HG03571 (cell line): ENCODE results near the gene USP14.

Experiments used
- ATAC-seq: cut with Tn5 transposase; IDR thresholded peaks from one replicate; pipeline ENCODE4 v1.9.1; 2021; ENCODE audit not compliant: unreplicated experiment

USP14 gene

DNA sequence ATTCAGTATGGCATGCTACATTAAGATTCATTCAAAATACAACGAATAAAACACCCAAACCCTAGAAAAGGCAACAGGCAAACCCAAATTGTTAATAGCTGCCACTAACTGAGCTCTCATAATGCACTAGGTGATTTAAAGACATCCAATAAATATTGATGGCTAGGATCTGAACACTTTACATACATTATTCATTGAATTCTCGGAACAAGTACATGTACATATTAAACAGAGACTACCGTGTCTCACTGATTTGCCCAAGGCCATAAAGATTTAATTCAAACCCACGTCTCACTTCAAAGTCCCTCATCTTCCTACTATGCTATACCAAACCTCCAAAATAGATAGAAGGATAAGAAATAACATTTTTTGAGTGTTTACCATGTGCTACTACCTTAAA is 67.4 kb downstream of the USP14 start:
- ATAC-seq, result no peak

- no peak for ATAC-seq
Measured at GRCh38 chr18:227374-227773, 69.0 kb downstream of the USP14 start.

DNA sequence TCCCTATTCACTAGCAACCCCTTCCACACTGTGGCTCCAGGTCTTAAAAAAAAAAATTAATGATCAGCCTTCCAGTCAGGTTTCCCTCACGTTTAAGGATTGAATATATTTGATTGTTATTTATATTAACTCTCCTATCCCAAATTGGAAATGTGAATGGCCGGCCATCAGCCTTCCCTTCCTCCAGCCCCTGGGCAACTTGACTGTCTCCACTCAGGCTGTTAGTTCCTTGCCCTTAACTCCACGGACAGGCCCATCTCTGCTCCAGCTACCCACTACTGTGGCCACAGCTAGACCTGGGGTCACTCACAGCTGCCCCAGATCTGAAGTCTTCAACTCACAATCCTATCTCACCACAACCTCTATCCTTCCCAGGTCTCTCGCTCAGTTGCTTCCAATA is 69.5 kb downstream of the USP14 start:
- ATAC-seq, result no peak

DNA sequence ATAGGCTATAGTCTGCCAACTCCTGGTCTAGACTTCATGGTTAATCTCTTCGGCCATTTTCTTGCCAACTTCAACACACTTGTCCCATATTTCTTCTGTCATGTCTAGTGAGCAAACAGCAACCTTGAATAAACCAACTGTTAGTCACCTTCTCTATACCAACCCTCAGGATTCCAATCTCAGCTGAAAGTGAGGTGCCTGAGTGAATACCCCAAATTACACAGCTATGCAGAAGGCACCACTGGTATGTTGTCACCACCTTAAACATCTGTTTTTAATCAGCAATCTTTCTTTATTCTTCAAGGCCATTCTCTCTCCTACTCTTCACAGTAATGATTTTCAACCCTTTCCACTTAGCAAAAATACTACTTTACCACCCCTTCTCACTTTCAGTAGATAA is 70.2 kb downstream of the USP14 start:
- no peak for ATAC-seq

DNA sequence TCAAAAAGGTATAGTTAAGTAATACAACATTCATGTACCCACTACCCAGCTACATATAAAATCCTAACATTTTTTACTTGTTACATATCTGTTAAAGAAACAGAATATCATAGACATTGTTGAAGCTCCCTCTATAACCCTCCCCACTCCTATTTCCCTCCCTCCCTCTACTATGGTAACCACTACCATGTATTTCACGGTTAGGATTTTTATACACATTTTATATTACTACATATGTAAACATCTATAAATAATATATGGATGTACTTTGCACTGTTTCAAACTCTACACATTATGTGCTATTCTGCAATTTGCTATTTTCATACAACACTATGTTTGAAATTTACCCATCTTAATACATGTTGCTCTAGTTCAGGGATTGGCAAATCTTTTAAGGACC is 73.2 kb downstream of the USP14 start:
- ATAC-seq, result no peak

GRCh38 chr18:240175-240574 is 81.8 kb downstream of the USP14 start:
- ATAC-seq, result no peak

DNA sequence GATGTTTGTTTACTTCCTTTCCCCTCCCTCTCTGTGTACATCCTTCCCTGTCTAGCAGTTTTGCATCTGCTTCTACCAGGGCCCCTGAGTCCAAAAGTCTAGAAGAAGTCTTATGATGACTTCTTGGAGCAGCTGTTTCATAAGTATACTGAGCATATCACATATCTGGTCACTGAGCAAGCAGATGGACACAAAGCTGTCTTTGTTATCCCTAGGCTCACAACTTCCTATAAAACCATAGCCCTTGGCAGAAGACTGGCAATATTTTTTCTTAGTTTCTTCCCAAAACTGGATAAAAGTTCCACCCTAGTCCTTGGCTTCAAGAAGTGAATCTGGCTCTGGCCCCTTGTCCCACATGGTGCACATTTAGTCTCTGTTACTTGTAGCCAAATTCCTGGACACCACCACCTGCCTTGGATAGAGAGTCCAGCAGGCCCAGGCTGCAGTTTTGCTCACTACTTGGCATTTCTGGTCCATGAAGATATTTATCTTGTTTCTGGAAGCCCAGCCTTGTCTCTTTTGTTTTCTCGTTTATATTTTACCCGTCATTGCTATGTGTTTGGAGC is 87.0 kb downstream of the USP14 start:
- ATAC-seq, result no peak

GRCh38 chr18:248053-248452 is 89.7 kb downstream of the USP14 start:
- no peak for ATAC-seq

- ATAC-seq, result no peak
Measured at GRCh38 chr18:250685-251084, 92.3 kb downstream of the USP14 start.

DNA sequence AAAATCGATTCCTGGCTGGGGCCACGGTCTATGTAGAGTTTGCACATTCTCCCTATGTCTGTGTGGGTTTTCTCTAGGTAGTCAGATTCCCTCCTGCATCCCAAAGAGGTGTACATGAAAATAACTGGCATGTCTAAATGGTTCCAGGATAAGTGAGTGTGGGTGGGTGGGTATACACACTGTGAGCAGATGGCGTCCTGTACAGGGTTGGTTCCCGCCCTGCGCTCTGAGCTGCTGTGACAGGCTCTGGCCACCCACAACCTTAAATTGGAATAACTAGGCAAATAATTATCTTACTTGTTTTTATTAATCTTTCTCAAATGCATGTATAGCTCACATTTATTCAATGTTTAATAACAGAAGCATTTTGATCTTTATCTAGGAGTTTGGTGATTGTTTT is 93.2 kb downstream of the USP14 start:
- ATAC-seq, result no peak

- no peak for ATAC-seq
Measured at GRCh38 chr18:253121-253520, 94.8 kb downstream of the USP14 start.

DNA sequence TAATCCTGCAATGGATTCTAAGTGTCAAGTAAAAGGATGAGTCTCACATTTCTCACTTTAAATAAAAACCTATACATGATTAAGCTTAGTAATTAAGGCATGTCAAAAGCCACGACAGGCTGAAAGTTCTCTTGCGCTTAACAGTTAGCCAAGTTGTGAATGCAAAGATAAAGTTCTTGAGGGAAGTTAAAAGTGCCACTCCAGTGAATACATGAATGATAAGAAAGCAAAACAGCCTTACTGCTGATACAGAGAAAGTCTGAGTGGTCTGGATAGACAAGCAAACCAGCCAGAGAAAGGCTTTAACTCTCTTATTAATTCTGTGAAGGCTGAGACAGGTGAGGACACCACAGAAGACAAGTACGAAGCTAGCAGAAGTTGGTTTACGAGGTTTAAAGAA is 96.8 kb downstream of the USP14 start:
- no peak for ATAC-seq

GRCh38 chr18:260547-260946 is 102.2 kb downstream of the USP14 start:
- no peak for ATAC-seq

DNA sequence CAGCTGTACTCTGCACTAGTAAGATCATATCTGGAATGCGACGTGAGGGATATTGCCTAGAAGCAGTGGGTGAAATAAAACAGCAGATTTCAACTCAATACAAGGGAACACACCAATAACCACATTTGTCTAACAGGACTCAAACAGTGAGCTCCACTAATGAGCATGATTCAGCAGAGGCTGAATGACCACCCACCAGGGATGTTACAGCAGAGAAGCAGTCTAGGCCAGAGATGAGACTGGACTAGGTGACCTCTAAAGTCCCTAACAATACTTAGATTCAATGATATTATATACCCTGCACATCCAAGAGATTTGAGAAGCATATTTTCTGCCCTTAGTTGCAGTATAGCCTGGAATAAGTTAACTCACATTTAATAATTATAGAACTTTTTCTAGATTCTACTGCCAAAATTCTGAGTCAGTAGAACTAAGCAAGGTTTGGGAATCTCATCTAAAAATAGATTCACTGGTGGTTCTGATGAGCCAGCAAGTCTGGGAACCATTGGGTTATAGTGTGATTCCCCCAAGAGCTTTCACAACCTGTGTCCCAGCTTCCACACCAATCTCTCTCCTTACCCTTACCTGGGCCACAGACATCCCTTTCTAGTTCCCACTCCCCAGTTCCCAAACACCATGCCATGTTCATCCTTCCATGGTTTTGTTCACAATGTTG is 103.2 kb downstream of the USP14 start:
- no peak for ATAC-seq
